IMR-90 (cell line): Measurements from ENCODE around the gene OLFML3. TPM values are rescaled to one million over a fixed set of nuclear protein-coding genes. Genes with fewer than 3 reads are reported as not detected.

Source experiments
- ATAC-seq: fragments of 200-7000 bp; cut with Tn5 transposase; 2 replicates; pipeline ENCODE4 v1.9.1; 2020; ENCODE audit warnings: low read depth, mild to moderate bottlenecking, moderate library complexity
- BruUV-seq: library from RNA; stranded (reverse); fragments of 400-500 nt; replicated peaks from 2 replicates; lab custom pipeline; 2021; lab: Mats Ljungman, UMichigan
- CTCF ChIA-PET: fragments of 300-600 bp; formaldehyde crosslinking; extraction: SDS; loops from one replicate; lab custom pipeline; 2021; ENCODE audit warnings: antibody characterized with exemption; lab: Yijun Ruan, JAX
- POLR2A ChIA-PET: fragments of 300-600 bp; sonication (Branson Sonifier 250); formaldehyde crosslinking; loops from one replicate; lab custom pipeline; 2022; ENCODE audit warnings: antibody characterized with exemption; ENCODE audit not compliant: unreplicated experiment; lab: Charles Lee
- DNase-seq: peaks from one replicate; pipeline ENCODE4 v3.0.0; 2013
- H2AFZ ChIP-seq: replicated peaks from 2 replicates; pipeline ENCODE3; 2013; ENCODE audit warnings: low read length, mild to moderate bottlenecking; ENCODE audit not compliant: poor library complexity
- H2AK5ac ChIP-seq: 2 replicates; pipeline ENCODE4 v1.6.1; 2013; ENCODE audit warnings: low read depth, low read length, inconsistent platforms
- H2AK9ac ChIP-seq: replicated peaks from 2 replicates; pipeline ENCODE3; 2013; ENCODE audit warnings: mild to moderate bottlenecking, low read depth, low read length, moderate library complexity; ENCODE audit not compliant: poor library complexity
- H2BK120ac ChIP-seq: 2 replicates; pipeline ENCODE4 v1.6.1; 2013; ENCODE audit warnings: low read depth, low read length, inconsistent platforms
- H2BK15ac ChIP-seq: 3 replicates; pipeline ENCODE4 v1.6.1; 2013; ENCODE audit warnings: low read depth, low read length, inconsistent platforms
- H2BK20ac ChIP-seq: 2 replicates; pipeline ENCODE4 v1.6.1; 2013; ENCODE audit warnings: low read depth, mild to moderate bottlenecking, inconsistent platforms, low read length, moderate library complexity
- H2BK5ac ChIP-seq: 2 replicates; pipeline ENCODE4 v1.6.1; 2013; ENCODE audit warnings: mild to moderate bottlenecking, low read depth, low read length, inconsistent platforms; ENCODE audit not compliant: poor library complexity, severe bottlenecking
- H3K14ac ChIP-seq: replicated peaks from 2 replicates; pipeline ENCODE4 v1.6.1; 2013; ENCODE audit warnings: low read depth, low read length, inconsistent platforms
- H3K18ac ChIP-seq: 2 replicates; pipeline ENCODE4 v1.6.1; 2013; ENCODE audit warnings: low read depth, low read length, control low read depth
- H3K23ac ChIP-seq: 2 replicates; pipeline ENCODE4 v1.6.1; 2013; ENCODE audit warnings: low read depth, low read length, inconsistent platforms
- H3K27ac ChIP-seq: 2 replicates; pipeline ENCODE4 v1.5.1; 2013; ENCODE audit warnings: mild to moderate bottlenecking, control low read depth, low read length; ENCODE audit not compliant: insufficient read depth
- H3K27me3 ChIP-seq: 2 replicates; pipeline ENCODE4 v1.6.1; 2013; ENCODE audit warnings: low read length; ENCODE audit not compliant: control insufficient read depth, insufficient read depth
- H3K36me3 ChIP-seq: 2 replicates; pipeline ENCODE4 v1.6.1; 2013; ENCODE audit warnings: low read length, mixed read lengths; ENCODE audit not compliant: control insufficient read depth, insufficient read depth
- H3K4ac ChIP-seq: 2 replicates; pipeline ENCODE4 v1.6.1; 2013; ENCODE audit warnings: low read depth, low read length, inconsistent platforms
- H3K4me1 ChIP-seq: 2 replicates; pipeline ENCODE4 v1.6.1; 2013; ENCODE audit warnings: low read length, mixed read lengths; ENCODE audit not compliant: control insufficient read depth, insufficient read depth
- H3K4me2 ChIP-seq: 2 replicates; pipeline ENCODE4 v1.6.1; 2013; ENCODE audit warnings: low read depth, mild to moderate bottlenecking, control low read depth, low read length, moderate library complexity
- H3K4me3 ChIP-seq: 2 replicates; pipeline ENCODE4 v1.5.1; 2013; ENCODE audit warnings: low read depth, mild to moderate bottlenecking, control low read depth, low read length, moderate library complexity; ENCODE audit not compliant: insufficient read depth
- H3K56ac ChIP-seq: 2 replicates; pipeline ENCODE4 v1.6.1; 2013; ENCODE audit warnings: low read length, inconsistent platforms; ENCODE audit not compliant: insufficient read depth; ENCODE audit errors: extremely low read depth
- H3K79me1 ChIP-seq, 2 experiments: 2 replicates each; pipeline ENCODE4 v1.6.1; 2013; ENCODE audit warnings: low read length in 2 of 2, inconsistent platforms in 1 of 2, low read depth in 1 of 2
- H3K9ac ChIP-seq: 2 replicates; pipeline ENCODE4 v1.6.1; 2013; ENCODE audit warnings: low read depth, low read length, control low read depth
- H3K9me1 ChIP-seq: 2 replicates; pipeline ENCODE4 v1.6.1; 2013; ENCODE audit warnings: low read length, inconsistent platforms; ENCODE audit not compliant: insufficient read depth
- H3K9me3 ChIP-seq: 2 replicates; pipeline ENCODE4 v1.6.1; 2013; ENCODE audit warnings: low read length; ENCODE audit not compliant: control insufficient read depth, insufficient read depth
- H4K20me1 ChIP-seq: 2 replicates; pipeline ENCODE4 v1.6.1; 2013; ENCODE audit warnings: low read length, inconsistent platforms; ENCODE audit not compliant: insufficient read depth
- H4K5ac ChIP-seq: 2 replicates; pipeline ENCODE4 v1.6.1; 2013; ENCODE audit warnings: mild to moderate bottlenecking, low read depth, low read length, control low read depth
- H4K8ac ChIP-seq, 2 experiments: 2 replicates each; pipeline ENCODE4 v1.6.1; 2013; ENCODE audit warnings: low read depth in 2 of 2, low read length in 2 of 2, control low read depth in 1 of 2, inconsistent platforms in 1 of 2
- H4K91ac ChIP-seq: 2 replicates; pipeline ENCODE4 v1.6.1; 2013; ENCODE audit warnings: low read depth, low read length, inconsistent platforms; ENCODE audit not compliant: insufficient read depth
- CHD1 ChIP-seq: IDR thresholded peaks from 2 replicates; pipeline ENCODE4 v1.6.1; 2012; ENCODE audit warnings: low read depth, low read length, improper control_type of control experiment
- CTCF ChIP-seq: conservative IDR thresholded peaks from 2 replicates; pipeline ENCODE4 v1.5.1; 2012; ENCODE audit warnings: mild to moderate bottlenecking, low read depth, low read length, improper control_type of control experiment
- WGBS, 2 experiments: methylation state at CpG; one replicate each; pipeline versions ENCODE4 v1.1.5 to v1.1.7; 2013; ENCODE audit warnings: missing lambda C conversion rate in 2 of 2; ENCODE audit not compliant: insufficient read length in 1 of 2; ENCODE audit errors: extremely low coverage in 2 of 2; 5-methylcytosine and 5-hydroxymethylcytosine counted together
- dilution Hi-C: fragments of 300-500 bp; cut with HindIII; formaldehyde crosslinking; loops from one replicate; pipeline ENCODE4 v1.14.3; 2018; ENCODE audit warnings: low sequenced_read_pairs; ENCODE audit not compliant: unreplicated experiment
- in situ Hi-C: fragments of 300-500 bp; cut with MboI; formaldehyde crosslinking; loops from 3 replicates; pipeline ENCODE4 v1.14.3; 2019; ENCODE audit warnings: low sequenced_read_pairs, inconsistent platforms, mixed read lengths
- intact Hi-C: fragments of 100-400 bp; cut with micrococcal nuclease; formaldehyde crosslinking; loops from 2 replicates; pipeline ENCODE4 v1.10.0; 2022
- polyA plus RNA-seq, 3 experiments: library from polyadenylated mRNA; depleted of rRNA; stranded (reverse); fragments of >200 nt; gene quantifications; 2 replicates each; pipeline ENCODE4 v1.2.3, GENCODE V29; 2012; ENCODE audit warnings: low replicate concordance in 1 of 3
- total RNA-seq: library from RNA; depleted of rRNA; stranded (reverse); fragments of >200 nt; gene quantifications from 2 replicates; pipeline ENCODE4 v1.2.3, GENCODE V29; 2012

OLFML3 gene
- total and polyA plus RNA-seq, 2 of the 4 experiments (the other 2 are of a cell fraction): 40.9 to 71.3 TPM

DNA sequence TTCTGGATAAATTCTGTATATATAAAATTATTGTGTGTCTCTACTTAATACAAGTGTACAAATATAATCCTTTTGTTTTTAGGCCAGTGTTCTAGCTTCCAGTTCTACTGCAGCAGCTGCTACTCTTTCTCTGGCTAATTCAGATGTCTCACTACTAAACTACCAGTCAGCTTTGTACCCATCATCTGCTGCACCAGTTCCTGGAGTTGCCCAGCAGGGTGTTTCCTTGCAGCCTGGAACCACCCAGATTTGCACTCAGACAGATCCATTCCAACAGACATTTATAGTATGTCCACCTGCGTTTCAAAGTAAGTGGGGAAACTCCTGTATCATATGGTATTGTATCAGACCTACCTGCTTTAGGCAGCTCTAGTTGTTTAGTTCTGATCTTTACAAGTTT is 21.3 kb upstream of the OLFML3 start:
- Histone ChIP-seq H3K14ac (no peak overlapping the region), H4K91ac (no peak overlapping the region), H2BK20ac (no peak overlapping the region), H3K9ac (no peak overlapping the region), H3K23ac (no peak overlapping the region), H4K20me1 (no peaks in the 10 kb centered on the region), H2AFZ (no peak overlapping the region), H2AK9ac (no peak overlapping the region), H3K4me2 (no peak overlapping the region), H3K4ac (no peak overlapping the region), H3K9me3 (no peaks in the 10 kb centered on the region), H4K8ac (no peak overlapping the region), H3K79me1 (peaks cover 4 to 5% of the 10 kb centered on the region in 2 experiments; a peak in 2 of 4 replicates), H2BK120ac (no peak overlapping the region), H4K5ac (no peak overlapping the region), H3K9me1 (no peaks in the 10 kb centered on the region), H3K27me3 (no peaks in the 10 kb centered on the region), H3K18ac (no peak overlapping the region), H3K36me3 (peaks cover 15% of the 10 kb centered on the region), H2BK15ac (no peak overlapping the region), H3K27ac (no peak overlapping the region), H3K4me1 (no peaks in the 10 kb centered on the region), H3K4me3 (no peak overlapping the region), H3K56ac (no peak overlapping the region), H2BK5ac (no peak overlapping the region), H2AK5ac (no peak overlapping the region)
- no CpG with 5 or more reads among the region's 1 CpG for WGBS, 2 experiments
- ChIA-PET POLR2A (no interaction called here), CTCF (interaction anchor here (0.7 to 0.9 kb wide), 2 partner anchors 11 to 23 kb away, joined by 3 to 4 read pairs; no protein-coding TSS in a partner anchor)
- no TSS peak for BruUV-seq
- in situ Hi-C loops: loop anchor here (25.0 kb wide), 1 partner anchor 754 kb away; the partner anchor contains the start of gene NRAS
- intact Hi-C loops: no loop called here
- dilution Hi-C loops: no loop called here
- DNase-seq (no peak), ATAC-seq (no peak)
- no peak for TF ChIP-seq CHD1
- TF ChIP-seq CTCF: no peak
